GM13976 (cell line): ENCODE measurements around the gene TM7SF3.
"Not testable (repeated sequence)": the region's sequence is repeated elsewhere in the genome, so short reads cannot be mapped to it uniquely, and the experiment has no call there.

Source experiments
- DNase-seq: peaks from one replicate; pipeline ENCODE4 v3.0.0; 2012; ENCODE audit warnings: low spot score
- in situ Hi-C: fragments of 300-500 bp; cut with MboI; formaldehyde crosslinking; loops from one replicate; pipeline ENCODE4 v1.12.0; 2022; ENCODE audit warnings: low sequenced_read_pairs, mixed read lengths, inconsistent platforms; ENCODE audit not compliant: unreplicated experiment
- TF ChIP-seq, protein P1 (sequence below): IDR thresholded peaks from 2 replicates; pipeline ENCODE4 v1.5.1; 2012; ENCODE audit warnings: borderline replicate concordance, mild to moderate bottlenecking; ENCODE audit not compliant: insufficient read depth; ENCODE audit errors: extremely low read depth, missing control alignments, control extremely low read depth

Gene TM7SF3

DNA sequence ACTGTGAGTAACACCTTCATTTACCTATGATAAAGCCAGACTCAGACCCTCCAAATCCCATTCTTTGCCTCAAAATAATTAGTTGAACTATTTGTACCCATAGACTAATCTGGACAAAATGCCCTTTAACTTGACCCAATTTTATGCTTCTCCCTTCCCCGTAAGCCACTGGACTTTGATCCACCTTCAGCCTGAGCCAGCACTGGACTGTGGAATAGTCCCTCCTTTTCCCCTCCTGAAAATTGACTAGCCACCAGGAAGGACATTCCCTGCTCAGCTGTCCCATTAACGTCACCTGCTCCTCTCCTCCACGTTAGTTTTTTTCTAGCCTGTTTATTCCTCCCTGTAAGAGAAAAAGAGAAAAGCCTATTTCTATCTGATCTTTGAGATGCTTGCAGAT is 18.5 kb upstream of the TM7SF3 start:
- in situ Hi-C loops, result loop anchor here (25.0 kb wide), 1 partner anchor 255 kb away; no protein-coding TSS in a partner anchor
- TF ChIP-seq, protein P1, sequence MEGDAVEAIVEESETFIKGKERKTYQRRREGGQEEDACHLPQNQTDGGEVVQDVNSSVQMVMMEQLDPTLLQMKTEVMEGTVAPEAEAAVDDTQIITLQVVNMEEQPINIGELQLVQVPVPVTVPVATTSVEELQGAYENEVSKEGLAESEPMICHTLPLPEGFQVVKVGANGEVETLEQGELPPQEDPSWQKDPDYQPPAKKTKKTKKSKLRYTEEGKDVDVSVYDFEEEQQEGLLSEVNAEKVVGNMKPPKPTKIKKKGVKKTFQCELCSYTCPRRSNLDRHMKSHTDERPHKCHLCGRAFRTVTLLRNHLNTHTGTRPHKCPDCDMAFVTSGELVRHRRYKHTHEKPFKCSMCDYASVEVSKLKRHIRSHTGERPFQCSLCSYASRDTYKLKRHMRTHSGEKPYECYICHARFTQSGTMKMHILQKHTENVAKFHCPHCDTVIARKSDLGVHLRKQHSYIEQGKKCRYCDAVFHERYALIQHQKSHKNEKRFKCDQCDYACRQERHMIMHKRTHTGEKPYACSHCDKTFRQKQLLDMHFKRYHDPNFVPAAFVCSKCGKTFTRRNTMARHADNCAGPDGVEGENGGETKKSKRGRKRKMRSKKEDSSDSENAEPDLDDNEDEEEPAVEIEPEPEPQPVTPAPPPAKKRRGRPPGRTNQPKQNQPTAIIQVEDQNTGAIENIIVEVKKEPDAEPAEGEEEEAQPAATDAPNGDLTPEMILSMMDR, result no peak

GRCh38 chr12:27031531-27031930 is 17.3 kb upstream of the TM7SF3 start:
- no peak for DNase-seq
- TF ChIP-seq, protein P1, result no peak
- in situ Hi-C loops, result loop anchor here (25.0 kb wide), 1 partner anchor 256 kb away; no protein-coding TSS in a partner anchor

More for the DNA sequence above, 18.5 kb upstream of the TM7SF3 start:
- DNase-seq, result no peak

- TF ChIP-seq, protein P1, result no peak
- in situ Hi-C loops, result loop anchor here (25.0 kb wide), 1 partner anchor 261 kb away; no protein-coding TSS in a partner anchor
- DNase-seq, result no peak
These were observed 12.1 kb upstream of the TM7SF3 start for GRCh38 chr12:27026257-27026656.

- DNase-seq, result no peak
- TF ChIP-seq, protein P1, result no peak
- in situ Hi-C loops, result loop anchor here (25.0 kb wide), 1 partner anchor 262 kb away; no protein-coding TSS in a partner anchor
These were observed 10.9 kb upstream of the TM7SF3 start for GRCh38 chr12:27025116-27025515.

- no peak for DNase-seq
- TF ChIP-seq, protein P1, result no peak
These were observed 10.1 kb upstream of the TM7SF3 start for GRCh38 chr12:27024291-27024690.

GRCh38 chr12:27020761-27021160 is 6.6 kb upstream of the TM7SF3 start:
- TF ChIP-seq, protein P1, result no peak
- in situ Hi-C loops, result no loop called here
- DNase-seq, result no peak

More at GRCh38 chr12:27024291-27024690, 10.1 kb upstream of the TM7SF3 start:
- in situ Hi-C loops, result no loop called here

GRCh38 chr12:27018037-27018436 is 3.9 kb upstream of the TM7SF3 start:
- no peak for DNase-seq
- TF ChIP-seq, protein P1, result no peak
- in situ Hi-C loops, result no loop called here

DNA sequence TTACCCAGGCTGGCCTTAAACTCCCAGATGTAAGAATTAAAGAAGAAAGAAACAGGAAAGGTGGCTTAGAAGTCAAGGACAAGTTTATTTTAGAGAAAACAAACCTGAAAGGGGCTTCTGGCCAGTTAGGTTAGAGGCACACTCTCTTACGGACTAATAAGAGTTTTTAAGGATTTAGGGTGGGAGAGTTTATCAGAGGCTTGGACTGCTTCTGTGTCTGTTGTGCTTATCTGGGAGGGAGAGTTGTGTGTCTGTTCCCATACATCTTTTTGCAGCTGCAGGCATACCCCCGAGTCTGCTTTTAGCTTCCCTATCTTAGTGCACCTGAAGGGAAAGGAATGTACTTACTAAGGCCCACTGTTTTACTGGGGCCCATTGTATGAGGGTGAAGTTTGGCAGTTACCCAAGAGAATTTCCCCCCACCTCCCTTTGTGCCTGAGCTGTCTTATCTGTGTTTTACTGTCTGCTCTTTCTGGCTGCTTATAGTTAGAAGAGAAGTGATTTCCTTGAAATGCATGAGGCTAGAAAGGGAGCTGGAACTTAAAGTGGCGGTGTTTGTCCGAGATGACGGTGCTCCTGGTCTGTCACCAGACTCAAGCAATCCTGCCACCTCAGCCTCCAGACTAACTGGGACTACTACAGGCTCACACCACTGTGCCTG is 3.1 kb upstream of the TM7SF3 start:
- in situ Hi-C loops, DNase-seq: not testable (repeated sequence)
